ENCODE measurements around the gene WDR54.

The WDR54 gene

DNA sequence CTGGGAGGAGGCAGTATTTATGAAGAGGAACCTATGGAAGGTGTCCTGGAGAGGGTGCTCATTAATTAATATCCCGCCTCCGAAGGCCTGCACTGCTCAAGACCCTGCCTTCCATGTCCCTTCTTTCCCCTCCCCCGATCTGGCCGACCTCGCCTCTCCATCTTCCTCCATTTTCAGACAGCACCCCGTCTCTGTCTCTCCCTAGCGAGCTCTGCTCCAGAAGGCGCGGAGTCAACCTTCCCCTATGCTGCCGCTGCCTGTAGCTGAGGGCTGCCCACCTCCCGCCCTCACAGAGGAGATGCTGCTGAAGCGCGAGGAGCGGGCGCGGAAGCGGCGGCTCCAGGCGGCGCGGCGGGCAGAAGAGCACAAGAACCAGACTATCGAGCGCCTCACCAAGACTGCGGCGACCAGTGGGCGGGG, 35.6 kb downstream of the WDR54 start:
- peaks cover 5% of the 10 kb centered on the region for H3K4me1 ChIP-seq (ENCODE audit: control insufficient read depth, insufficient read depth, low read length)
- CTCF ChIA-PET, result interaction anchor here (0.6 to 1.6 kb wide), 7 partner anchors 10 to 122 kb away, joined by 3 to 6 read pairs (median 4); partner anchors contain the start of genes CCDC142 and TTC31
- H3K9me3 ChIP-seq (ENCODE audit: control insufficient read depth, insufficient read depth, low read depth, low read length), result no peaks in the 10 kb centered on the region
- POLR2A ChIA-PET, result interaction anchor here (0.7 to 3.8 kb wide), 12 partner anchors 8 to 1223 kb away, joined by 3 to 37 read pairs (median 3); partner anchors contain the start of genes CCDC142, CCT7, MOGS and PCGF1
- H3K27ac ChIP-seq (ENCODE audit: extremely low read depth, low read depth, low read length), result peak overlapping the region; percentile 96
- H3K4me3 ChIP-seq (ENCODE audit: low read depth, low read length), result peak overlapping the region; percentile 60
- peaks cover 0 to 23% of the 10 kb centered on the region in 2 experiments; a peak in 1 of 3 replicates for H3K36me3 ChIP-seq (ENCODE audit: control insufficient read depth in 2 of 2, insufficient read depth in 1 of 2, low read length in 2 of 2)
- TF ChIP-seq ZNF677 (tag by site-specific recombination; IDR thresholded peaks at IDR 0.05) (no peak), ZNF335 (tag by site-specific recombination; conservative IDR thresholded peaks at IDR 0.05) (peak; percentile 86), OSR2 (tag by site-specific recombination; IDR thresholded peaks at IDR 0.05) (no peak), ZNF426 (tag by site-specific recombination; IDR thresholded peaks at IDR 0.05) (no peak), ZNF629 (tag by site-specific recombination; IDR thresholded peaks at IDR 0.05) (no peak), KLF9 (tag by site-specific recombination; IDR thresholded peaks at IDR 0.05; ENCODE audit: low read depth) (no peak), ZEB2 (tag by site-specific recombination; IDR thresholded peaks at IDR 0.05) (no peak), ZNF623 (tag by site-specific recombination; IDR thresholded peaks at IDR 0.05) (no peak), ZNF2 (tag by site-specific recombination; IDR thresholded peaks at IDR 0.05) (no peak), BCL11A (tag by site-specific recombination; IDR thresholded peaks at IDR 0.05; ENCODE audit: low read depth) (no peak), SP2 (tag by site-specific recombination; IDR thresholded peaks at IDR 0.05) (peak; percentile 67), REPIN1 (tag by site-specific recombination; IDR thresholded peaks at IDR 0.05; ENCODE audit: low read depth) (no peak), ZNF174 (tag by site-specific recombination; IDR thresholded peaks at IDR 0.05) (no peak), TRIM28 (IDR thresholded peaks at IDR 0.05; ENCODE audit: borderline replicate concordance, low read length) (no peak), ZXDB (tag by site-specific recombination; IDR thresholded peaks at IDR 0.05) (no peak), EGR2 (tag by site-specific recombination; IDR thresholded peaks at IDR 0.05; ENCODE audit: low read depth) (no peak), WT1 (tag by site-specific recombination; IDR thresholded peaks at IDR 0.05) (no peak), ZFP37 (tag by site-specific recombination; IDR thresholded peaks at IDR 0.05) (no peak), ZNF19 (tag by site-specific recombination; IDR thresholded peaks at IDR 0.05; ENCODE audit: low read depth) (no peak)
- TF ChIP-seq, protein P1, sequence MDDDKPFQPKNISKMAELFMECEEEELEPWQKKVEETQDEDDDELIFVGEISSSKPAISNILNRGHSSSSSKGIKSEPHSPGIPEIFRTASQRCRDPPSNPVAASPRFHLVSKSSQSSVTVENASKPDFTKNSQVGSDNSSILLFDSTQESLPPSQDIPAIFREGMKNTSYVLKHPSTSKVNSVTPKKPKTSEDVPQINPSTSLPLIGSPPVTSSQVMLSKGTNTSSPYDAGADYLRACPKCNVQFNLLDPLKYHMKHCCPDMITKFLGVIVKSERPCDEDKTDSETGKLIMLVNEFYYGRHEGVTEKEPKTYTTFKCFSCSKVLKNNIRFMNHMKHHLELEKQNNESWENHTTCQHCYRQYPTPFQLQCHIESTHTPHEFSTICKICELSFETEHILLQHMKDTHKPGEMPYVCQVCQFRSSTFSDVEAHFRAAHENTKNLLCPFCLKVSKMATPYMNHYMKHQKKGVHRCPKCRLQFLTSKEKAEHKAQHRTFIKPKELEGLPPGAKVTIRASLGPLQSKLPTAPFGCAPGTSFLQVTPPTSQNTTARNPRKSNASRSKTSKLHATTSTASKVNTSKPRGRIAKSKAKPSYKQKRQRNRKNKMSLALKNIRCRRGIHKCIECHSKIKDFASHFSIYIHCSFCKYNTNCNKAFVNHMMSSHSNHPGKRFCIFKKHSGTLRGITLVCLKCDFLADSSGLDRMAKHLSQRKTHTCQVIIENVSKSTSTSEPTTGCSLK (tag by site-specific recombination; IDR thresholded peaks at IDR 0.05), result no peak
- TF ChIP-seq, protein P2, sequence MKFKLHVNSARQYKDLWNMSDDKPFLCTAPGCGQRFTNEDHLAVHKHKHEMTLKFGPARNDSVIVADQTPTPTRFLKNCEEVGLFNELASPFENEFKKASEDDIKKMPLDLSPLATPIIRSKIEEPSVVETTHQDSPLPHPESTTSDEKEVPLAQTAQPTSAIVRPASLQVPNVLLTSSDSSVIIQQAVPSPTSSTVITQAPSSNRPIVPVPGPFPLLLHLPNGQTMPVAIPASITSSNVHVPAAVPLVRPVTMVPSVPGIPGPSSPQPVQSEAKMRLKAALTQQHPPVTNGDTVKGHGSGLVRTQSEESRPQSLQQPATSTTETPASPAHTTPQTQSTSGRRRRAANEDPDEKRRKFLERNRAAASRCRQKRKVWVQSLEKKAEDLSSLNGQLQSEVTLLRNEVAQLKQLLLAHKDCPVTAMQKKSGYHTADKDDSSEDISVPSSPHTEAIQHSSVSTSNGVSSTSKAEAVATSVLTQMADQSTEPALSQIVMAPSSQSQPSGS (tag by site-specific recombination; IDR thresholded peaks at IDR 0.05; ENCODE audit: low read depth), result no peak
- TF ChIP-seq, protein P3, sequence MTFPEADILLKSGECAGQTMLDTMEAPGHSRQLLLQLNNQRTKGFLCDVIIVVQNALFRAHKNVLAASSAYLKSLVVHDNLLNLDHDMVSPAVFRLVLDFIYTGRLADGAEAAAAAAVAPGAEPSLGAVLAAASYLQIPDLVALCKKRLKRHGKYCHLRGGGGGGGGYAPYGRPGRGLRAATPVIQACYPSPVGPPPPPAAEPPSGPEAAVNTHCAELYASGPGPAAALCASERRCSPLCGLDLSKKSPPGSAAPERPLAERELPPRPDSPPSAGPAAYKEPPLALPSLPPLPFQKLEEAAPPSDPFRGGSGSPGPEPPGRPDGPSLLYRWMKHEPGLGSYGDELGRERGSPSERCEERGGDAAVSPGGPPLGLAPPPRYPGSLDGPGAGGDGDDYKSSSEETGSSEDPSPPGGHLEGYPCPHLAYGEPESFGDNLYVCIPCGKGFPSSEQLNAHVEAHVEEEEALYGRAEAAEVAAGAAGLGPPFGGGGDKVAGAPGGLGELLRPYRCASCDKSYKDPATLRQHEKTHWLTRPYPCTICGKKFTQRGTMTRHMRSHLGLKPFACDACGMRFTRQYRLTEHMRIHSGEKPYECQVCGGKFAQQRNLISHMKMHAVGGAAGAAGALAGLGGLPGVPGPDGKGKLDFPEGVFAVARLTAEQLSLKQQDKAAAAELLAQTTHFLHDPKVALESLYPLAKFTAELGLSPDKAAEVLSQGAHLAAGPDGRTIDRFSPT (tag by site-specific recombination; IDR thresholded peaks at IDR 0.05), result no peak
- TF ChIP-seq, protein P4, sequence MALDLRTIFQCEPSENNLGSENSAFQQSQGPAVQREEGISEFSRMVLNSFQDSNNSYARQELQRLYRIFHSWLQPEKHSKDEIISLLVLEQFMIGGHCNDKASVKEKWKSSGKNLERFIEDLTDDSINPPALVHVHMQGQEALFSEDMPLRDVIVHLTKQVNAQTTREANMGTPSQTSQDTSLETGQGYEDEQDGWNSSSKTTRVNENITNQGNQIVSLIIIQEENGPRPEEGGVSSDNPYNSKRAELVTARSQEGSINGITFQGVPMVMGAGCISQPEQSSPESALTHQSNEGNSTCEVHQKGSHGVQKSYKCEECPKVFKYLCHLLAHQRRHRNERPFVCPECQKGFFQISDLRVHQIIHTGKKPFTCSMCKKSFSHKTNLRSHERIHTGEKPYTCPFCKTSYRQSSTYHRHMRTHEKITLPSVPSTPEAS (tag by site-specific recombination; IDR thresholded peaks at IDR 0.05), result no peak
- TF ChIP-seq, protein P5, sequence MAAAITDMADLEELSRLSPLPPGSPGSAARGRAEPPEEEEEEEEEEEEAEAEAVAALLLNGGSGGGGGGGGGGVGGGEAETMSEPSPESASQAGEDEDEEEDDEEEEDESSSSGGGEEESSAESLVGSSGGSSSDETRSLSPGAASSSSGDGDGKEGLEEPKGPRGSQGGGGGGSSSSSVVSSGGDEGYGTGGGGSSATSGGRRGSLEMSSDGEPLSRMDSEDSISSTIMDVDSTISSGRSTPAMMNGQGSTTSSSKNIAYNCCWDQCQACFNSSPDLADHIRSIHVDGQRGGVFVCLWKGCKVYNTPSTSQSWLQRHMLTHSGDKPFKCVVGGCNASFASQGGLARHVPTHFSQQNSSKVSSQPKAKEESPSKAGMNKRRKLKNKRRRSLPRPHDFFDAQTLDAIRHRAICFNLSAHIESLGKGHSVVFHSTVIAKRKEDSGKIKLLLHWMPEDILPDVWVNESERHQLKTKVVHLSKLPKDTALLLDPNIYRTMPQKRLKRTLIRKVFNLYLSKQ (tag by site-specific recombination; IDR thresholded peaks at IDR 0.05; ENCODE audit: borderline replicate concordance), result no peak
- TF ChIP-seq, protein P6, sequence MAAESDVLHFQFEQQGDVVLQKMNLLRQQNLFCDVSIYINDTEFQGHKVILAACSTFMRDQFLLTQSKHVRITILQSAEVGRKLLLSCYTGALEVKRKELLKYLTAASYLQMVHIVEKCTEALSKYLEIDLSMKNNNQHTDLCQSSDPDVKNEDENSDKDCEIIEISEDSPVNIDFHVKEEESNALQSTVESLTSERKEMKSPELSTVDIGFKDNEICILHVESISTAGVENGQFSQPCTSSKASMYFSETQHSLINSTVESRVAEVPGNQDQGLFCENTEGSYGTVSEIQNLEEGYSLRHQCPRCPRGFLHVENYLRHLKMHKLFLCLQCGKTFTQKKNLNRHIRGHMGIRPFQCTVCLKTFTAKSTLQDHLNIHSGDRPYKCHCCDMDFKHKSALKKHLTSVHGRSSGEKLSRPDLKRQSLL (tag by site-specific recombination; IDR thresholded peaks at IDR 0.05), result 0 out of 2 replicates have a peak, but pooled peaks have one; percentile 49
- TF ChIP-seq, protein P7, sequence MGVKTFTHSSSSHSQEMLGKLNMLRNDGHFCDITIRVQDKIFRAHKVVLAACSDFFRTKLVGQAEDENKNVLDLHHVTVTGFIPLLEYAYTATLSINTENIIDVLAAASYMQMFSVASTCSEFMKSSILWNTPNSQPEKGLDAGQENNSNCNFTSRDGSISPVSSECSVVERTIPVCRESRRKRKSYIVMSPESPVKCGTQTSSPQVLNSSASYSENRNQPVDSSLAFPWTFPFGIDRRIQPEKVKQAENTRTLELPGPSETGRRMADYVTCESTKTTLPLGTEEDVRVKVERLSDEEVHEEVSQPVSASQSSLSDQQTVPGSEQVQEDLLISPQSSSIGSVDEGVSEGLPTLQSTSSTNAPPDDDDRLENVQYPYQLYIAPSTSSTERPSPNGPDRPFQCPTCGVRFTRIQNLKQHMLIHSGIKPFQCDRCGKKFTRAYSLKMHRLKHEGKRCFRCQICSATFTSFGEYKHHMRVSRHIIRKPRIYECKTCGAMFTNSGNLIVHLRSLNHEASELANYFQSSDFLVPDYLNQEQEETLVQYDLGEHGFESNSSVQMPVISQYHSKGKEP (tag by site-specific recombination; IDR thresholded peaks at IDR 0.05), result no peak
